Karpas-422 (cell line): Measurements from ENCODE around the gene C1orf141. TPM values are rescaled to one million over a fixed set of nuclear protein-coding genes. Genes with fewer than 3 reads are reported as not detected.
A peak's percentile ranks its signal among the peaks of the same experiment; 100 is the strongest.

Experiments
- DNase-seq: peaks from one replicate; pipeline ENCODE4 v3.0.0-alpha.2; 2015
- H2AFZ ChIP-seq: fragments of 200-600 bp; sonication (generic); 2 replicates; pipeline ENCODE4 v1.6.1; 2014; ENCODE audit warnings: antibody characterized with exemption, low read length, mixed read lengths
- H3K27ac ChIP-seq: fragments of 200-600 bp; sonication (generic); 2 replicates; pipeline ENCODE4 v1.5.1; 2014; ENCODE audit warnings: mild to moderate bottlenecking, low read length, moderate library complexity
- H3K27me3 ChIP-seq: fragments of 200-600 bp; sonication (generic); 2 replicates; pipeline ENCODE4 v1.6.1; 2014; ENCODE audit warnings: low read length, mixed read lengths
- H3K36me3 ChIP-seq: fragments of 200-600 bp; sonication (generic); 2 replicates; pipeline ENCODE4 v1.6.1; 2014; ENCODE audit warnings: low read length, mixed read lengths; ENCODE audit not compliant: insufficient read depth
- H3K4me1 ChIP-seq: fragments of 200-600 bp; sonication (generic); 2 replicates; pipeline ENCODE4 v1.6.1; 2014; ENCODE audit warnings: mild to moderate bottlenecking, low read length, mixed read lengths
- H3K4me2 ChIP-seq: fragments of 200-600 bp; sonication (generic); 2 replicates; pipeline ENCODE4 v1.6.1; 2014; ENCODE audit warnings: low read length, low read depth, mild to moderate bottlenecking; ENCODE audit not compliant: poor library complexity, severe bottlenecking
- H3K4me3 ChIP-seq: fragments of 200-600 bp; sonication (generic); 2 replicates; pipeline ENCODE4 v1.5.1; 2014; ENCODE audit warnings: mild to moderate bottlenecking, antibody characterized with exemption, low read length, mixed read lengths
- H3K79me2 ChIP-seq: fragments of 200-600 bp; sonication (generic); 2 replicates; pipeline ENCODE4 v1.6.1; 2014; ENCODE audit warnings: mild to moderate bottlenecking, low read length, mixed read lengths
- H3K9ac ChIP-seq: fragments of 200-600 bp; sonication (generic); 2 replicates; pipeline ENCODE4 v1.6.0; 2014; ENCODE audit warnings: low read length
- H3K9me2 ChIP-seq: fragments of 200-600 bp; sonication (generic), shearing (Covaris generic); replicated peaks from 2 replicates; pipeline ENCODE4 v1.6.0; 2014; ENCODE audit warnings: mild to moderate bottlenecking, low read length, moderate library complexity; ENCODE audit not compliant: insufficient read depth
- H3K9me3 ChIP-seq: fragments of 300-700, 200-600 bp; sonication (generic); 2 replicates; pipeline ENCODE4 v1.6.1; 2014; ENCODE audit warnings: low read length, mixed read lengths
- H4K20me1 ChIP-seq: fragments of 200-600 bp; sonication (generic); 2 replicates; pipeline ENCODE4 v1.6.1; 2014; ENCODE audit warnings: mild to moderate bottlenecking, antibody characterized with exemption, low read length, low read depth; ENCODE audit not compliant: insufficient read depth
- total RNA-seq: library from RNA; depleted of rRNA; stranded (reverse); fragments of >200 nt; shearing (Covaris generic); gene quantifications from 2 replicates; pipeline ENCODE4 v1.2.3, GENCODE V29; 2014; ENCODE audit warnings: low replicate concordance

C1orf141 gene
- total RNA-seq, 1 experiment from 2014 or later: not detected

GRCh38 chr1:67053785-67054772 lies 80.7 kb downstream of the C1orf141 start, which contains the start of gene SLC35D1:
Gene SLC35D1 (minus strand): TSS chr1:67054148. CDS start chr1:67054013, 135 bp downstream.
- H3K4me2 ChIP-seq: peak within 1 kb of the TSS; percentile 80
- H3K9ac ChIP-seq: peak within 1 kb of the TSS; percentile 81
- H3K27me3 ChIP-seq: no peaks in the 10 kb centered on the region
- peak within 1 kb of the TSS; percentile 88 for H2AFZ ChIP-seq
- H3K4me3 ChIP-seq: peak within 1 kb of the TSS; percentile 80
- H3K9me3 ChIP-seq: no peaks in the 10 kb centered on the region
- peak; percentile 94 for DNase-seq
- H3K27ac ChIP-seq: peak within 1 kb of the TSS; percentile 75
- no peaks in the 10 kb centered on the region for H4K20me1 ChIP-seq
- peaks cover 29% of the 10 kb centered on the region for H3K4me1 ChIP-seq
- H3K36me3 ChIP-seq: peaks cover 23% of the 10 kb centered on the region; the same call in 1 of the 2 replicates
- H3K79me2 ChIP-seq: peaks cover 34% of the 10 kb centered on the region
- no peaks in the 10 kb centered on the region for H3K9me2 ChIP-seq

GRCh38 chr1:67053535-67053784 lies 81.3 kb downstream of the C1orf141 start:
- Histone ChIP-seq H2AFZ (peak overlapping the region; percentile 88), H3K4me3 (peak overlapping the region; percentile 80), H4K20me1 (no peaks in the 10 kb centered on the region), H3K9me2 (no peaks in the 10 kb centered on the region), H3K79me2 (peaks cover 34% of the 10 kb centered on the region), H3K27me3 (no peaks in the 10 kb centered on the region), H3K9me3 (no peaks in the 10 kb centered on the region), H3K27ac (peak overlapping the region; percentile 75), H3K9ac (peak overlapping the region; percentile 81), H3K36me3 (peaks cover 27% of the 10 kb centered on the region; the same call in 1 of the 2 replicates), H3K4me2 (peak overlapping the region; percentile 80), H3K4me1 (peaks cover 29% of the 10 kb centered on the region)
- DNase-seq: peak; percentile 78

GRCh38 chr1:67052741-67053534 lies 81.8 kb downstream of the C1orf141 start:
- Histone ChIP-seq H2AFZ (peak overlapping the region; percentile 88; the same call in 1 of the 2 replicates), H3K27ac (peak overlapping the region; percentile 75), H3K4me2 (peak overlapping the region; percentile 80), H3K4me3 (peak overlapping the region; percentile 80), H3K9ac (peak overlapping the region; percentile 81), H3K27me3 (no peaks in the 10 kb centered on the region), H3K9me2 (no peaks in the 10 kb centered on the region), H3K9me3 (no peaks in the 10 kb centered on the region), H4K20me1 (no peaks in the 10 kb centered on the region), H3K36me3 (peaks cover 32% of the 10 kb centered on the region; the same call in 1 of the 2 replicates), H3K4me1 (peaks cover 29% of the 10 kb centered on the region), H3K79me2 (peaks cover 34% of the 10 kb centered on the region)
- DNase-seq: peak; percentile 63

- H3K27ac ChIP-seq: no peak overlapping the region
- no peaks in the 10 kb centered on the region for H3K9me2 ChIP-seq
- DNase-seq: no peak
- H2AFZ ChIP-seq: no peak overlapping the region
- H4K20me1 ChIP-seq: no peaks in the 10 kb centered on the region
- H3K4me3 ChIP-seq: peak overlapping the region; percentile 80
- H3K4me2 ChIP-seq: peak overlapping the region; percentile 80
- no peaks in the 10 kb centered on the region for H3K9me3 ChIP-seq
- peaks cover 29% of the 10 kb centered on the region for H3K4me1 ChIP-seq
- H3K79me2 ChIP-seq: peaks cover 34% of the 10 kb centered on the region
- H3K27me3 ChIP-seq: no peaks in the 10 kb centered on the region
- H3K36me3 ChIP-seq: peaks cover 44% of the 10 kb centered on the region; the same call in 1 of the 2 replicates
- peak overlapping the region; percentile 81 for H3K9ac ChIP-seq
Observed at GRCh38 chr1:67051196-67051595, 83.6 kb downstream of the C1orf141 start.

GRCh38 chr1:67044631-67045270 lies 90.0 kb downstream of the C1orf141 start:
- Histone ChIP-seq H3K27ac (no peak overlapping the region), H3K4me1 (no peaks in the 10 kb centered on the region), H3K4me2 (no peak overlapping the region), H2AFZ (no peak overlapping the region), H3K9ac (no peak overlapping the region), H3K27me3 (no peaks in the 10 kb centered on the region), H3K79me2 (peaks cover 28% of the 10 kb centered on the region), H3K36me3 (peaks cover 74% of the 10 kb centered on the region), H3K9me3 (no peaks in the 10 kb centered on the region), H3K4me3 (no peak overlapping the region), H4K20me1 (no peaks in the 10 kb centered on the region), H3K9me2 (no peaks in the 10 kb centered on the region)
- DNase-seq: no peak

GRCh38 chr1:67043366-67043765 lies 91.4 kb downstream of the C1orf141 start:
- no peak overlapping the region for H3K9ac ChIP-seq
- DNase-seq: no peak
- peaks cover 77% of the 10 kb centered on the region for H3K36me3 ChIP-seq

More at GRCh38 chr1:67043366-67043765, 91.4 kb downstream of the C1orf141 start:
- Histone ChIP-seq H3K9me2 (no peaks in the 10 kb centered on the region), H3K27ac (no peak overlapping the region), H3K79me2 (peaks cover 26% of the 10 kb centered on the region), H3K4me2 (no peak overlapping the region), H3K27me3 (no peaks in the 10 kb centered on the region), H3K9me3 (no peaks in the 10 kb centered on the region), H4K20me1 (no peaks in the 10 kb centered on the region), H3K4me1 (no peaks in the 10 kb centered on the region), H2AFZ (no peak overlapping the region), H3K4me3 (no peak overlapping the region)
